ENCODE measurements around the gene GLT8D2.

GLT8D2 gene, protein sequence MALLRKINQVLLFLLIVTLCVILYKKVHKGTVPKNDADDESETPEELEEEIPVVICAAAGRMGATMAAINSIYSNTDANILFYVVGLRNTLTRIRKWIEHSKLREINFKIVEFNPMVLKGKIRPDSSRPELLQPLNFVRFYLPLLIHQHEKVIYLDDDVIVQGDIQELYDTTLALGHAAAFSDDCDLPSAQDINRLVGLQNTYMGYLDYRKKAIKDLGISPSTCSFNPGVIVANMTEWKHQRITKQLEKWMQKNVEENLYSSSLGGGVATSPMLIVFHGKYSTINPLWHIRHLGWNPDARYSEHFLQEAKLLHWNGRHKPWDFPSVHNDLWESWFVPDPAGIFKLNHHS

DNA sequence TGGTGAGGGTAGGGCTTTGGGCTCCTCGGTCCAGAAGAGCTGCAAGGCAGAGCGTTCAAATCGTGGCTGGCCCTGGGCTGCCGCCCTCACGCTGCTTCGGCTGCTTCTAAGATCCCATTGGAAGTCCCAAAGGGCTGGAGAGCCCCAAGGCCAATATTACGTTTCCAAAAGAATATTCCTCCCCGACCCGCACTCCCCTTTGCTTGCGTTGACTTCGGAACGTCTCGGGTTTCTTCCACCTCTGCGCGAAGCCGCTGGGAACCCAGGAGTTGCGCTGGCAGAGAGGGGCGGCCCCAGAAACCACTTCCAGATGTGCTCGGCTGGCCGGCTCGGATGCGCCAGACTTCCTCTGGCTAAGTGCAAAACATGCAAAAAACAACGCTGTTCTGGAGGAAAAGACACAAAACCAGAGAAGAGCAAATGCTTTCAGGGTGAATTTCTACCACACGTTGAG, at the start of gene GLT8D2:
TSS of gene GLT8D2 (minus strand) at position 285 of the 454 bp plus-strand sequence. CDS start 30,539 bp downstream, outside the sequence.
- no peak for DNase-seq

DNA sequence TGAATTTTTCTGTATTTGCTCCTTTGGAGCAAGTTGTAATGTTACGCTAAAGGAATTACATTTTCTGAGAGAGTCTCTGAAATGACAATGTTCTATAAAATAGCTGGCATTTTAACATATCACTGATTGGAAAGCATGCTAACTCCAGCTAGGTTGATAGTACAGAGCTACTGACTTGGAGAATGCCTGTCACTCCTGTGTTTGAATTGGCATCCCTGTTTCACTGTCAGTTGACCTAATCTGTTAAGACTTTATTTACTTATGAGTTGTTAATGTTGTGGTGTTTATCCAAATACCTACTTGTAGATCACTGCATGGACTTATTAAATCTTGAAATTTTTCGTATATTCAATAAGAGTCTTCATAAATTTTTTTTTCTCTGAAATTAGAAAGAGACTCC, 48.0 kb upstream of the GLT8D2 start:
- no peak for DNase-seq

DNA sequence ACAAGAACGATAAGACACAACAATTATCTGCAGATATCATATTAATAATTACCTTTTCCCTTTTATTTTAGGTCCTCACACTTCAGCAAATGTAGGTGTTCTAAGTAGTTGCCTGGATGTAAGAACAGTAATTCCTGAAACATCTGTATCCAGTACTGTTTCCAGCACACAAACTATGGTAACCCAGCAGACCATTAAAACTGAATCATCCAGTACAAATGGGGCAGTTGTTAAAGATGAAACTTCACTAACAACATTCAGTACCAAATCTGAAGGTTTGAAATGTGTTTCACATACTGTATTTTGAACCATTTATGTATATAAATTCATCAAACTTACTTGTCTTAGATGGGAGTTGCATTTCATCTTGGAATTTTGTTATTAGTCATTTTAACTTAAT, 45.3 kb upstream of the GLT8D2 start:
- DNase-seq: no peak

DNA sequence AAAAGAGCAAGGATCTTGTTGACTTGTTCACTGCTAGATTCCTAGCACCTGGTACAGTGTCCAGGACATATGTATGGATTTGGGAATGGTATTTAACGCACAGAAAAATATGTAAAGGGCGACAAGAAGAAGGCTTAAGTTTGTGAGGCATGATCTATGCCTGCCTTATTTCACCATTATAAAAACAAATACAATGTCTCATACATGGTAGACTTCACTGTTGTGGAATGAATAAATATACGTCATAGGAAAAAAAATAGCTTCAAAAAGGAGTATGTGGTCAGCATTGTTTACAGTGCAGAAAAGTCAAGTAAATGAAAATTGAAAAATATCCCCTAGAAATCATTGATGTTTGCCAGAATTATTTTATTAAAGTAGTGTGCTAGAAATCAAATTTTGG, 44.3 kb upstream of the GLT8D2 start:
- no peak for DNase-seq

DNA sequence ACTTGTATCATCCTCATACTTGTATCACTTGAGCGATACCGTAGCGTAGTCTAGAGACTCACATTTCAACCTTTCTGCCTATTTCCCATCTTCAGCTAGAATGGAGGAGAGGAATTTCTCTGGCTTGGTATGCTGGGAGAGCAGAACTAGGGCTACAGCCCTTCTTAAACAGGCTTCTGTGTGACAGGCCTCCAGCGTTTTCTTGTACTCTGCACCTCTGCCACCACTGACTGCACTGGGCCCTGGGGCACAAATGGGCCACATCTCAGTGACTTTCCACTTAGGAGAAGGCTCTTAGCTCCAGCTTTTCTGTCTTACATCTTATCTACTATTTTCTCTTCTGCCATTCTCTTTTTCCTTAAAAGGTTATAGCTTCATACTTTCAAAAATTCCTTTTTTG, 41.1 kb upstream of the GLT8D2 start:
- DNase-seq: no peak

DNA sequence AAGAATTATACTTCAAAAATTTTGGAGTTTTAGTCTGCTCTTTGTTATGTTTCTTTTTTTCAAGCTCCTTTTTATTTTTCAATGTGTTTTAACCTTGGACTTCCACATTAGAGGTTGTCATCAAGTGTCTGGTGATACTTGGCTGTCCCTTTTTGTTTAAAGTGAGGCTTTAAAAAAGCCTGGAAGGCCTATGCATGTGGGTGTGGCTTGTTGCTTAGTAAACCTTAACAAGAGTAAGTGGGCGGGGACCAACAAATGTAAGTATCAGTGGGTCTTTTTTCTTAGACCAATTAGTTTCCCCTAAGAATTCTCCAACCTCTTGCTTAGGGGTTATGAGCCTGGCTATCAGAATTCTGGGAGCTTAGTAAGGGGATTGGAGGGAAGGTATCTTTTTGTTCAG, 40.7 kb upstream of the GLT8D2 start:
- DNase-seq: no peak

DNA sequence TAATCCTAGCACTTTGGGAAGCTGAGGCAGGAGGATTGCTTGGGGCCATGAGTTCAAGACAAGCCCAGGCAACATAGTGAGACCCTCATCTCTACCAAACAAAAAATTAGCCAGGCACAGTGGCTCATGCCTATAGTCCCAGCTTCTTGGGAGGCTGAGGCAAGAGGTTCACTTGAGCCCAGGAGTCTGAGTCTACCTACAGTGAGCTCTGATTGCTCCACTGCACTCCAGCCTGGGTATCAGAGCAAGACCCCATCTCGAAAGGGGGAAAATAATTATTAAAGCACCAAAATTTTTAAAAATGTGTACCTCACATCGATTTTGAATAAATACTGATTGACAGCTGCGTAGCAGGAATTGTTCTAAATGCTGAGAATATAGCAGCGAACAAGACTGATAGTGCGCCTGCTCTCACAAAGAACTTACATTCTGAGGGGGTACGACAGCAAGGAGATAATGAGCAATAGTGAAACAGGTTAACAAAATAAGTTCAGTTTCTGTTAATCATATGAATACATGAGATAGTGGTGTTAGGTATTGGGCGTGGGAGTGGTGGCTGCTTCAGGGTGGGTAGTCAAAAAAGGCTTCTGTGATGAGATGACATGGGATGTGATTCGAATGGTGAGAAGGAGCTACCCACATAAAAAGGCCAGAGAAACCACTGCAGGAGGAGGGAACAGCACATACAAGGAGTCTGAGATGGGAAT, 33.9 kb upstream of the GLT8D2 start:
- DNase-seq: no peak

DNA sequence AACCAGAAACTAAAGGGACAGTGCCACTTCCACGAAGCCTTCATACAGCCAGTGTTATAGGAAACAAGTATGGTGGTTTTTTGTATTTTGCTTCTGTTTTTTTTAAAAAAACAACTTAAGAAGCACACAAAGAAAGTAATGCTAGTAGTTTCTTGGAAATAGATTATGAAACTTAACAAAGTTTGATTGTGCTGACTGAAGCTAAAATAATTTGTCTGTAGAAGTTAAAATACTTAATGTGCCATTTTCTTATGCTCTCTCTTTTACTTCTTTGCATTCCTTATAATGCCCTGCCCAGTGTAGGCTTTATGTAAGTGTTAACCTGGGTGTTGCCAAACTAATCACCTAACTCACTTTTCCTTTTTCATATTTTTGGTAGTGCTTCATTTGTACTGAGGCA, 30.8 kb upstream of the GLT8D2 start:
- DNase-seq: no peak

DNA sequence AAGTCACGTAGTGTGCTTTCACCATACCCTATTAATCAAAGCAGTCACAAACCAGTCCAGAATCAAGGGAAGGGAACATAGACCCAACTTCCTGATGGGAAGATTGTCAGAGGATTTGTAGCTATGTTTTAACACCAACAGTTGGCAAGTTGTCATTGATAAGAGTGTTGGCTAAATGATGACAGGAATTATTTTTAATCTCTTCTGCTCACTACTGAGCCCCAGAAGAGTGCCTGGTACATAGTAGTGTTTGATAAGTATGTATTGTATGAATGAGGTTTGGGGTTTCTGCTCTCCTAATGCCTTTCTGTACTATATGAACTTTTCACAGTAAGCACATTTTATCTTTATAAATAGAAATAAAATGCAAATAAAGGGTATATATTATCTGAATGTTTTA, 29.0 kb upstream of the GLT8D2 start:
- no peak for DNase-seq

DNA sequence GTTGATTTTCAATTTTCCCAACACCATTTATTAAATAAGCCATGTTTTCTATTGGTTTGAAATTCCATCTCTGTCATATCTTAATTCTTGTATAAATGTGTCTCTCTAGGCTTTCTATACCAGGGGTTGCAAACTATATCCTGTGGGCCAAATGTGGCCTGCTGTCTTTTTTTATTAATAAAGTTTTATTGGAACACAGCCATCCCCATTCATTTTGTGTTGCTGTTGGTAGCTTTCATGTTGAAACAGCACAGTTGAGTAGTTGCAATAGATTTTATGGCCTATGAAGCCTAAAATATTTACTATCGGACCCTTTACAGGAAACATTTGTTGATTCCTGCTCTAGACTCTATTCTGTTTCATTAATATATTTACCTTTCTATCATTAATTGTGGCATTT, 23.7 kb upstream of the GLT8D2 start:
- no peak for DNase-seq

DNA sequence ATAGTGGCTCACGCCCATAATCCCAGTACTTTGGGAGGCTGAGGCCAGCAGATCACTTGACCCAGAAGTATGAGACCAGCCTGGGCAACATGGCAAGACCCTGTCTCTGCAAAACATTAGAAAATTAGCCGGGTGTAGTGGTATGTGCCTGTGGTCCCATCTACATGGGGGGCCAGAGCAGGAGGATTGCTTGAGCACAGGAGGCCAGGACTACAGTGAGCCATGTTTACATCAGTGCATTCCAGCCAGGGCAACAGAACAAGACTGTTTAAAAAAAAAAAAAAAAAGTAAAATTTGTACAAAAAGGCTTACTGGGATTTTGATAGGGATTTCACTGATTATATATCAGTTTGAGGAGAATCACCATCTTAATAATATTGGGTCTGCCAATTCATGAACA, 22.1 kb upstream of the GLT8D2 start:
- DNase-seq: no peak

DNA sequence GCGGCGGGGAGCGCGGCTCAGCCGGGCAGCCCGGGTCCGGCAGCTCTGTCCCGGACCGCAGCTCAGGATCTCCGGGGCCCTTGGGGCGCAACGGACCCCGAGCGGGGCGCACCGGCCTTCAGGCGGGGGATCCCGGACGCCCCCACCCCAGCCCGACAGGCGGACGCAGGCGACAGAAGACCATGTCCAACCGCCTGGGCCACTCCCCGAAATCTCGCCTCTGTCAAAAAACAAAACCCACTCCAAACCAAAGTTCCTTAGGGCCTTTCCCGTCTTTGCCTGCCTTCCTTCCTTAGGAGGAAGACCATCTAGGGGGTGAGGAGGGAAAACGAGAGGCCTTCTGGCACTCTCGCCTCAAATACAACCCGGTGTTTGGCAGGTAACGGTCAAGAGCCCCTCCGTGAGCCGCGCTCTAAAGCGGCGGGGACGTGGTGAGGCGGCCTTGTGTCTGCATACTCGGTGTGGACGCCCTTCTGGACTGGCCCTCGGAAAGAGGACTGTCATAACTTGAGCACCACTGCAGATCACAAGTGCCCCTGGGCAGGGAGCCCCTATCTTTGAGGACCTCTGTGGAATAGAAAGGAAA, 14.9 kb upstream of the GLT8D2 start:
- DNase-seq: no peak

DNA sequence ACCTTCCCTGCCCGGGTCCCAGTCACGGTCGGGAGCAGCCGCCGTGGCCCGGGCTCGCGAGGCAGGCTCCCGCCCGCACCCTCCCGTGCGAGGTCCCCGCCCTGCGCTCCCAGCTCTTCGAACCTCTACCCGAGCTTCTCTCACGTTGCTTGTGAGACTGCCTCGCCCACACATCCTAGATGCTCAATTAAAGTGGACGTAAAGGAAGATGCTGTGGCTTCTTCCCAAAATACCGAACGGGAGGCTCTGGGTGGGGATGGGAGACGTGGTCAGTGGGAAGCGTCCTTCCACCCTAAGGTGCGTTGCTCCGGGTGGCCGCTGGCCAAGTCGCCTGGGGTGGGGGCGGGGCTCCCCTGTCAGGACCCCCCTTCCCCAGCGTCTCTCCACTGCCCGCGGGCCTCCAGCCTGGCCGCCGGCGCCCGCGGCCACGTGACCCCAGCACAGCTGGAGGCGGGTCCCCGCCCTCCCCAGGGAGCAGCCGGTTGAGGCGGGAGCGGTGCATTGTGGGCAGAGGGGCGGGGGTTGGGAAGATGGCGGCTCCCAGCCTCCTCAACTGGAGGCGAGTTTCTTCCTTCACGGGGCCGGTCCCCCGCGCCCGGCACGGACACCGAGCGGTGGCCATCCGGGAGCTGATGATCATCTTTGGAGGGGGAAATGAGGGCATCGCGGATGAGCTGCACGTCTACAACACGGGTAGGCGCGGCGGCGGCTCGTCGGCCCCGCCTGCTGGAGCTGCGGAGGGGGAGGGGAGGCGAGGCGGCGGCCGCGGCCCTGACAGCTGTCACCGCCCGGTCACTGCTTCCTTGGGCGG, 14.2 kb upstream of the GLT8D2 start, which contains the start of gene HCFC2:
TSS of gene HCFC2 (plus strand) at position 501 of the 811 bp plus-strand sequence. CDS start at position 531, 30 bp downstream.
- peak; percentile 85 for DNase-seq

DNA sequence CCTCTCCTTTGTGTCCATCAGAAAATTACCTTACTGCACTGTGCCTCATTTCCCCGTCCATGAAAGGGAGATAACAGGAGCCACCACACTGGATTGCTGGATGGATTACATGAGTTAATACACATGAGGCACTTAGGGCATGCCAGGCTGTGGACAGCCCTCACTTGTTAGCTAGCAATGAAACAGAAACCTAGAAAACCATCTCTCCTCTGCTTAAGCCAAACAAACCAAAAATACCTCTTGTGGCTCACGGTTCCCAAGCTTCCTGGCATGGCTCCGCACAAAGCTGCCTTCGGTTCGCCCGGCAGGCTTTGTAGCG, 13.7 kb upstream of the GLT8D2 start:
- no peak for DNase-seq

DNA sequence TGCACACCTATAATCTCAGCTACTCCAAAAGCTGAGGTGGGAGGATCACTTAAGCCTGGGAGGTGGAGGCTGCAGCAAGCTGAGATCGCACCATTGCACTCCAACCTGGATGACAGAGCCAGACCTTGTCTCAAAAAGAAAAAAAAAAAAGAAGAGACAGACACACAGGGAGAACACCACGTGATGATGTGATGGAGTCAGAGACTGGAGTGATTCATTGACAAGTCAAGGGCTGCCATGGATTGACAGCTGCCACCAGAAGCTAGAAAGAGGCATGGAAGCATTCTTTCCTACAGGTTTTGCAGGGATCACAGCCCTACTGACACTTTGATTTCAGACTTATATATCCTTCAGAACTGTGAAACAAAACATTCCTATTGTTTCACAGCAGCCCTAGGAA, 10.8 kb upstream of the GLT8D2 start:
- DNase-seq: no peak

DNA sequence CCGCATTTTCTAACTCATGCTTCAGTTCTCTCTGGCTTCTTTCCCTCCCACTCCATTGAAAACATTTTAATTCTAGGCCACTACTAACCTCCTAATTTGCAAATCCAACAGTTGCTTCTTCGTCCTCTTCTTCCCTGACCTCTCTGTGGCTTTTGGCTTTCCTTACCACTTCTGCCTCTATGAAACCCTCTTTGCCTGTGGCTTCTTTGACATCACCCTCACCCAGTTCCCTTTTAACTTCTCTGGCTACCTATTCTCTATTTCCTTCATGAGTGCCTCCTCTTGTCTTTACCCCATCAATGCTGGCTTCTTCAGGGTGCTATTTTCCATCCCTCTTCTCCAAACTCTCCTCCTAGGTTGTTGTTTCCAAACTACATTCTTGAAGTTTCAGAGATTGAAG, 10.0 kb upstream of the GLT8D2 start:
- DNase-seq: no peak

DNA sequence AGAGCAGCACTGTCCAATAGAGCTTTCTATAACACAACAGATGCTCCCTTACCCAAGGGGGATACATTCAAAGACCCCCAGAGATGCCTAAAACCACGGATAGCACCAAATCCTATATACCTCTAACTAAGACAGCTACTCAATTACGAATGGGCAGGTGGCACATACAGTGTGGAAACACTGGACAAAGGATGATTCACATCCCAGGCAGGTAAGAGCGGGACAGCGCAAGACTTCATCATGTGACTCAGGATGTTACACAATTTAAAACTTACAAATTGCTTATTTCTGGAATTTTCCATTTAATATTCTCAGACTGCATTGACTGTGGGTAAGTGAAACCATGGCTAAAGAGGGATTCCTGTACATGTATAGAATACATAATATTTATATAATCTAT, 8.8 kb upstream of the GLT8D2 start:
- no peak for DNase-seq

DNA sequence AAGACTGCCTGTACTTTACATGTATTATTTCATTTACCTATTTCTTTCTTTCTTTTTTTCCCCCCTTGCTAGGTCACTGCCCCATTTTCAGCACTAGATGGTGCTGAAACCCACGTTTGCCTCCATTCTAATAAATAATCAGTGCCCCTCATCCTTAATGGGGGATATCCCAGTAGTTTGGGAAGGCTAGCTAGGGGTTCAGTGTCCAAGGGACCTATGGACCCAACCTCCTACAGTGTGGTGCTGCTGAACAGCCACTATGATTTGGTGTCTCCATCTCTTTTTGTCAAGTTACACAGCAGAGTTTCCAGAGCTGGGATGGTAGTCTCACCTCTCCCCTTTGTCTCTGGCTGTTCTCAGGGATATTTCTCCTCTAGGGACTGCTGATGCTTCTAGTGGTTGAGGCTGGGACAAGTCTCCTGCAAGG, 7.8 kb upstream of the GLT8D2 start:
- DNase-seq: no peak

DNA sequence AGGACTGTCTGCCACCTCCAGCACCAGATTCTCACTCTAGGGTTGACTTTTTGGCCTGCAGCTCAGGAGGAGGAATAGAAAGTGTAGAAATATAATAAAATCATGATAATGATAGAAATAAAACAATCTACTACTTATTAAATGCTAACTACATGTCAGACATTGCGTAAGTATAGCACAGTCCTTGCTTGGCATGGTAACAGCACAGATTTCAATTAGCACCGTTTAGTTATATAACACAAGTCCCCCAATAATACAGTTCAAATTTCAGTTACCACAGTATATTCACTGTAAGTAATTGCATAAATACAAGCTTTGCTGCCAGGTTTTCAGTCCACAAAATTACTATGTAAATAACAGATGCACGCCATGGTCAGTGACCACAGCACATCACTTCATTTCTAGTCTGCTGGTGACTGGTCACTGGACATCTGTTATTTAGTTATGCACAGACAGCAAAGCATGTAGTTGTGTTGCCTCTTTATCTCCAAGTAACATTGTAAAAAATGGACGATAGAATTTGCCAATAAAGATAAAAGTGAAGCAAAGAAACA, 6.5 kb upstream of the GLT8D2 start:
- no peak for DNase-seq

DNA sequence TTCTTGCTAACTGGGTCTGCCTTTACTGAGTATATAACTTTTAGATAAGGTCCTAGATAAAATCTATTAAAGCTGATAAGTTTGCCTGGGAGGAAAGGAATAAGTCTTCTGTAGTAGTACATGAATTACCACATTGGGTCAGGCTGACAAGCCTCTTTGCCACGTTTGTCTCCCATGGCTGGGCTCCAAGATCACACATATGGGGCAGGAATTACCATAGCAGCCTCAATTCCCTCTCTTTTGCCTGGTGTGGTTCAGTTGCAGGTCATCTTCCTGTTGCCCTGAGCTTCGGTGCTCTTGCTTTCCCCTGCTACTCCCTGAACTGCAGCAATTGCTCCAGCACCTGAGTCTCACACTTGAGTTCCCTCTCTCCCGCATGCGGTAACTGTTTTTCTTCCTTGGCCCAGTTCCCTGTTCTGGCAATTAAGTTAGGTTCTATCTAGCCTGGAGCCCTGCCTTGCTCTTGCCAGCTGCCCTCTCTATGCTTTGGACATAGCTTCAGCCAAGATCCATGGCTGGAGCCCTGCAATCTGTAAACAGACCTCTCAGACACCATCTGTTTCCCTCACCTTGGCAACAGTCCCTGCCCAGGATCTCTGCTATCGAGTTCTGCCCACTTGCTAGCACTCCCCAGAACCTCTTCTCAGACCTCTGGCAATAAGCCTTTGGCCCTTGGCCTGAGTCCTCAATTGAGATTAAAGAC, 5.8 kb upstream of the GLT8D2 start:
- no peak for DNase-seq

DNA sequence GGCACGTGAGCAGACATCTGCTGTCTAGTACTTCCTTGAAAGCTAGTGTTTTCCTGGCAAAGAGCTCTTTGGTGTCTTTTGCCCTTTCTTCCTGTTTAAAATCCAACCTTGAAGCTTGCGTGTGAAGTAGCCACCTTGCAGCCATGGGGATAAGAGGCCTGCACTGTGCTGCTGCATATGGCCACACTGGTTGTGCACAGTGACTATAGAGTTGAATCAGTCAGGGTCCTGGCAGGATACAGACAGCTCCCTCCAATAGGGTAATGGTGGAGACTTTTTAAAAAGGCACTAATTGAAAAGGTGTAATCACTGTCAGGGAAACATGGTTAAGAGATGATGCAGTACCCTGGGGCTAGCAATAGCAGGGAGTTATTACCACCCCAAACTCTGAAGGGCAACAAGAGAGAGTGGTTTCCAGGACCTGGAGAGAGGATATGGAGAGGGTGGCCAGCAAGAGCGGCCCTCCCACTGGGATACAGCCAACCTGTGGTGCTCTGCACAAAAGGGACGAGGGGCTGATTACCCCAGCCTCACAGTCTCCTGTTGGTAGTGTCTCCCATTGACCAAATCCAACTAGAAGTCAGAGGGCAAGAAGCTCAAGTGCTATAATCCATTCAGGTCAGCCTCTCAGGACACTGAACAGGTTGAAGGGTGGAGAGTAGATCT, 4.8 kb upstream of the GLT8D2 start:
- no peak for DNase-seq

DNA sequence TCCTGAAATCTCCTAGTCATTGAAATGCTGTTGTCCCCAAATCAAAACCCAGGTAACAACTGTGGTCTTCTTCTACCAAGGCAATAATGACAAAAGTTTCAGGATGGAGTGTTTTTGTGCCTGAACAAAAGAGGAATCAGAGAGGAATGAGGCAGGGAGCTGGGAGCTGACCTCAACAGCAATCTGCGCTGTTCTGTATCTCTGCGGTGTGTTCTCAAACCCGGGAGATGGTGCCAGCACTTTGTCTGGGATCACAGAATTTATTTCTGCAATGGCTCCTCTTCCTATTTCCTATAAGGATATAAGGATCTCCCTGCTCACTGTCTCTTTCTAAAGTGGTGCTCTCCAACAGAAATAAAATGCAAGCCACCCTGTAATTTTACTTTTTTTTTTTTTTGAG, 449 bp upstream of the GLT8D2 start:
- no peak for DNase-seq

Measured in activated CD4-positive, alpha-beta T cell treated with anti-CD3 and anti-CD28 coated beads, Interleukin-2, amount 50 U/mL, for 1 hour (primary cell).